Measurements from ENCODE around the gene TEX28.

TEX28 gene

DNA sequence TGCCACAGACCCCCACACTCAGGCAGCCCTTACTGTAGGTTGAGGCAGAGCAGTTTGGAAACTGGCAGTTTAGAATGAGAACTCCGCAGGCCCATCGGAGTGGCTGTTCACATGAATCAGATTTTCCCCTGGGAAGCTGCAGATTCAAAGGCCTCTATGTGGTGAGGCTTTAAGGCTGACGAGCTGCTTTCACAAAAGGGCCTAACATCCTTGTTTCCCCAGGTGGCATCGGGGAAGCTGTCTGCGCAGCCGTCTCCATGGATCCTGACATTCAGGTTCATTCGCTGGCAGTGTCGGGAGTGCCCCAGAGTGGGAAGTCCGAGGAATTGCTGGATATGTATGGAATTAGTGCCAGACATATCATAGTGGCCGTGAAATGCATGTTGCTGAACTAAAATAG lies 34.4 kb upstream of the TEX28 start:
- 87% methylated on average over 7 of the region's 10 CpGs for WGBS
- no peak overlapping the region for H2AFZ ChIP-seq (ENCODE audit: low read depth, low read length)

DNA sequence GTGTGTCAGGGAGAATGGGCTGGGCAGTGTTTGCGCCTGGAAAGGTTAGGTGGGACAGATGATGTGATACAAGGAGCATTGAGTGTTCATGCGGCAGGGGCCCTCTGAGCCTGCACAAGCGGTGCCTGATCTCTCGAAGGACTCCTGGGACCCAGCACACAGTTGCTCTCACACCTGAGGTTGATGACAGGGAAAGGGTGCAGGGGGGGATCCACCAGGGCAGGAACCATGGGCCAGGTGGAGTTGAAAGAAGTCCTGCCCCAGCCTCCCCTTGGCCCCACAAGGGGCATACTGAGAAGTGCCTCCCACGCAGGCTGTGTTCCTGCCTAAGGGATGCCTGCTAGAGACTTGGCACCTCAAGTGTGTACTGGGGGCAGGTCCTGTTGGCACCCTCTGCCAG lies 33.7 kb upstream of the TEX28 start:
- 100% methylated on average over 5 of the region's 5 CpGs for WGBS
- H3K4me2 ChIP-seq (ENCODE audit: low read length, poor library complexity, severe bottlenecking), result no peak overlapping the region
- H3K4ac ChIP-seq (ENCODE audit: low read depth in 1 of 2, low read length in 2 of 2), result no peak overlapping the region

More for the DNA sequence above, 34.4 kb upstream of the TEX28 start:
- H3K4me3 ChIP-seq (ENCODE audit: insufficient read depth in 1 of 2, low read depth in 1 of 2, low read length in 2 of 2), result no peak overlapping the region
- no peak overlapping the region for H2BK120ac ChIP-seq (ENCODE audit: low read depth, low read length)
- no peak overlapping the region for H3K4me2 ChIP-seq (ENCODE audit: low read length, poor library complexity, severe bottlenecking)
- no peak overlapping the region for H3K18ac ChIP-seq (ENCODE audit: low read depth in 1 of 2, low read length in 2 of 2)
- H3K27ac ChIP-seq (ENCODE audit: low read length, poor library complexity, severe bottlenecking), result no peak overlapping the region
- H2AK5ac ChIP-seq (ENCODE audit: low read length, severe bottlenecking), result no peak overlapping the region
- no peaks in the 10 kb centered on the region for H3K9me3 ChIP-seq (ENCODE audit: control insufficient read depth, low read length)
- H3K9ac ChIP-seq (ENCODE audit: low read length), result no peak overlapping the region
- H3K27me3 ChIP-seq (ENCODE audit: control insufficient read depth in 1 of 2, insufficient read depth in 1 of 2, low read length in 2 of 2), result peaks cover 10 to 82% of the 10 kb centered on the region in 2 experiments
- H3K36me3 ChIP-seq (ENCODE audit: control insufficient read depth in 1 of 2, insufficient read depth in 2 of 2, low read depth in 1 of 2, low read length in 2 of 2), result no peaks in the 10 kb centered on the region
- no peak overlapping the region for H2BK15ac ChIP-seq (ENCODE audit: low read depth, poor library complexity, severe bottlenecking)
- no peak overlapping the region for H3K4ac ChIP-seq (ENCODE audit: low read depth in 1 of 2, low read length in 2 of 2)
- no peak for DNase-seq
- no peak overlapping the region for H2BK12ac ChIP-seq (ENCODE audit: low read length in 2 of 2)
- H4K91ac ChIP-seq (ENCODE audit: low read length), result no peak overlapping the region
- H4K8ac ChIP-seq (ENCODE audit: low read length), result no peak overlapping the region
- H3K14ac ChIP-seq (ENCODE audit: low read length in 2 of 2), result no peak overlapping the region
- H3K79me1 ChIP-seq (replicated peaks; ENCODE audit: low read length, poor library complexity, severe bottlenecking), result no peaks in the 10 kb centered on the region
- no peak overlapping the region for H3K23ac ChIP-seq (ENCODE audit: low read length in 2 of 2)
- H2BK5ac ChIP-seq (ENCODE audit: low read depth, low read length, poor library complexity, severe bottlenecking), result no peak overlapping the region
- H3K4me1 ChIP-seq (ENCODE audit: control insufficient read depth, insufficient read depth, low read depth, low read length), result peaks cover 10% of the 10 kb centered on the region

DNA sequence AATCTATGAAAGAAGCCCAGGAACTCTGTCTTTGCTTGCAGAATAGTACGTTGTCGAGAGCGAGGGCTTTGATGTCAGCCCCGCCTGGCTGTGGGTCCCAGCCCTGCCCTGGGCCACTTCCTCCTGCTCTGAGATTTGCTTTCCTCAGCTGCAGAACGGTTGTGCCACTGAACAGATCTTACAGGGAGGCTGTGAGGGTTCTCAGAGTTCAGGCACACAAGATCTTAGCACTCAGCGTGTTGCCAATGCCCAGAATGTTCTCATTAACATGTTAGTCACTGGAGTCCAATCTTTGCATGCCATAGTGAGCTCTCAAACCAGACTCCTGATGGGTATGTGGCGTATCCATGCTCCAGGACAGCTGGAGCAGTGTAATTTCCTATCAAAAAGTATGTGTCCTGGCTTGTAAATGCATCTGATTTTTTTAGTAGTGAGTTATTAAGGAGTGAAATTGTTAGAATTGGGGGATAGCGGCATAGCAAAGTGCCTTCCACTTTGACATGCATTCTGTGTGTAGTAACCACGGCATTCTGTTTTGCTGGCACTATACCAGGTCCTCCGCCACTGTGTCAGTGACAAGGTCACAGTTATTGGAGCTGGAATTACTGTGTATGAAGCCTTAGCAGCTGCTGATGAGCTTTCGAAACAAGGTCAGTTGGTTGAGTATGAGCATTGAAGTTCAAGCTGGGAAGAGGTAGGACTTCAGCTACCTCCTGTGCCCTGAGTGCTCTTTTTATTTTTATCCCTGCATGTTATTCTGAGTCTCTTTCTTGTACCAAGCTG lies 32.3 kb upstream of the TEX28 start:
- WGBS, result 83% methylated on average over 11 of the region's 11 CpGs

More for the DNA sequence above, 33.7 kb upstream of the TEX28 start:
- H3K9ac ChIP-seq (ENCODE audit: low read length), result no peak overlapping the region
- H2AFZ ChIP-seq (ENCODE audit: low read depth, low read length), result no peak overlapping the region
- peak overlapping the region in 1 of 2 experiments; percentile 36 for H3K14ac ChIP-seq (ENCODE audit: low read length in 2 of 2)
- H3K36me3 ChIP-seq (ENCODE audit: control insufficient read depth in 1 of 2, insufficient read depth in 2 of 2, low read depth in 1 of 2, low read length in 2 of 2), result no peaks in the 10 kb centered on the region
- H3K9me3 ChIP-seq (ENCODE audit: control insufficient read depth, low read length), result no peaks in the 10 kb centered on the region
- H3K27me3 ChIP-seq (ENCODE audit: control insufficient read depth in 1 of 2, insufficient read depth in 1 of 2, low read length in 2 of 2), result peaks cover 10 to 87% of the 10 kb centered on the region in 2 experiments
- H3K27ac ChIP-seq (ENCODE audit: low read length, poor library complexity, severe bottlenecking), result no peak overlapping the region
- no peak overlapping the region for H3K23ac ChIP-seq (ENCODE audit: low read length in 2 of 2)
- no peak overlapping the region for H2BK5ac ChIP-seq (ENCODE audit: low read depth, low read length, poor library complexity, severe bottlenecking)
- H3K79me1 ChIP-seq (replicated peaks; ENCODE audit: low read length, poor library complexity, severe bottlenecking), result no peaks in the 10 kb centered on the region
- H3K4me1 ChIP-seq (ENCODE audit: control insufficient read depth, insufficient read depth, low read depth, low read length), result peaks cover 12% of the 10 kb centered on the region
- no peak for DNase-seq
- no peak overlapping the region for H2BK120ac ChIP-seq (ENCODE audit: low read depth, low read length)
- H4K91ac ChIP-seq (ENCODE audit: low read length), result no peak overlapping the region
- H3K4me3 ChIP-seq (ENCODE audit: insufficient read depth in 1 of 2, low read depth in 1 of 2, low read length in 2 of 2), result no peak overlapping the region
- no peak overlapping the region for H2BK15ac ChIP-seq (ENCODE audit: low read depth, poor library complexity, severe bottlenecking)
- H2BK12ac ChIP-seq (ENCODE audit: low read length in 2 of 2), result no peak overlapping the region
- H3K18ac ChIP-seq (ENCODE audit: low read depth in 1 of 2, low read length in 2 of 2), result no peak overlapping the region
- no peak overlapping the region for H2AK5ac ChIP-seq (ENCODE audit: low read length, severe bottlenecking)
- no peak overlapping the region for H4K8ac ChIP-seq (ENCODE audit: low read length)

GRCh38 chrX:154325541-154325940 lies 30.6 kb upstream of the TEX28 start:
- H3K4me3 ChIP-seq (ENCODE audit: insufficient read depth in 1 of 2, low read depth in 1 of 2, low read length in 2 of 2), result no peak overlapping the region
- H3K79me1 ChIP-seq (replicated peaks; ENCODE audit: low read length, poor library complexity, severe bottlenecking), result no peaks in the 10 kb centered on the region
- no peak overlapping the region for H3K23ac ChIP-seq (ENCODE audit: low read length in 2 of 2)
- no peak overlapping the region for H3K27ac ChIP-seq (ENCODE audit: low read length, poor library complexity, severe bottlenecking)
- no peak overlapping the region for H2BK120ac ChIP-seq (ENCODE audit: low read depth, low read length)
- no peak overlapping the region for H3K4ac ChIP-seq (ENCODE audit: low read depth in 1 of 2, low read length in 2 of 2)
- no peaks in the 10 kb centered on the region for H3K36me3 ChIP-seq (ENCODE audit: control insufficient read depth in 1 of 2, insufficient read depth in 2 of 2, low read depth in 1 of 2, low read length in 2 of 2)
- H2BK12ac ChIP-seq (ENCODE audit: low read length in 2 of 2), result no peak overlapping the region
- no peak overlapping the region for H3K9ac ChIP-seq (ENCODE audit: low read length)
- peak; percentile 33 for DNase-seq
- H3K9me3 ChIP-seq (ENCODE audit: control insufficient read depth, low read length), result no peaks in the 10 kb centered on the region
- no peak overlapping the region for H3K14ac ChIP-seq (ENCODE audit: low read length in 2 of 2)
- no peak overlapping the region for H4K8ac ChIP-seq (ENCODE audit: low read length)
- WGBS, result 19% methylated on average over 5 of the region's 8 CpGs
- no peak overlapping the region for H2BK15ac ChIP-seq (ENCODE audit: low read depth, poor library complexity, severe bottlenecking)
- peak overlapping the region; percentile 22 for H3K4me2 ChIP-seq (ENCODE audit: low read length, poor library complexity, severe bottlenecking)
- H3K27me3 ChIP-seq (ENCODE audit: control insufficient read depth in 1 of 2, insufficient read depth in 1 of 2, low read length in 2 of 2), result peaks cover 22 to 88% of the 10 kb centered on the region in 2 experiments
- H2AFZ ChIP-seq (ENCODE audit: low read depth, low read length), result no peak overlapping the region
- H2AK5ac ChIP-seq (ENCODE audit: low read length, severe bottlenecking), result no peak overlapping the region
- no peak overlapping the region for H4K91ac ChIP-seq (ENCODE audit: low read length)
- no peak overlapping the region for H2BK5ac ChIP-seq (ENCODE audit: low read depth, low read length, poor library complexity, severe bottlenecking)
- H3K18ac ChIP-seq (ENCODE audit: low read depth in 1 of 2, low read length in 2 of 2), result no peak overlapping the region
- peaks cover 13% of the 10 kb centered on the region for H3K4me1 ChIP-seq (ENCODE audit: control insufficient read depth, insufficient read depth, low read depth, low read length)

More for the DNA sequence above, 32.3 kb upstream of the TEX28 start:
- no peak overlapping the region for H2BK5ac ChIP-seq (ENCODE audit: low read depth, low read length, poor library complexity, severe bottlenecking)
- no peak overlapping the region for H3K23ac ChIP-seq (ENCODE audit: low read length in 2 of 2)
- no peaks in the 10 kb centered on the region for H3K36me3 ChIP-seq (ENCODE audit: control insufficient read depth in 1 of 2, insufficient read depth in 2 of 2, low read depth in 1 of 2, low read length in 2 of 2)
- peaks cover 13% of the 10 kb centered on the region for H3K4me1 ChIP-seq (ENCODE audit: control insufficient read depth, insufficient read depth, low read depth, low read length)
- H3K4ac ChIP-seq (ENCODE audit: low read depth in 1 of 2, low read length in 2 of 2), result no peak overlapping the region
- peaks cover 15 to 91% of the 10 kb centered on the region in 2 experiments for H3K27me3 ChIP-seq (ENCODE audit: control insufficient read depth in 1 of 2, insufficient read depth in 1 of 2, low read length in 2 of 2)
- H3K79me1 ChIP-seq (replicated peaks; ENCODE audit: low read length, poor library complexity, severe bottlenecking), result no peaks in the 10 kb centered on the region
- no peak overlapping the region for H3K27ac ChIP-seq (ENCODE audit: low read length, poor library complexity, severe bottlenecking)
- H4K91ac ChIP-seq (ENCODE audit: low read length), result no peak overlapping the region
- H3K14ac ChIP-seq (ENCODE audit: low read length in 2 of 2), result no peak overlapping the region
- peak overlapping the region; percentile 53 for H2AFZ ChIP-seq (ENCODE audit: low read depth, low read length)
- H3K4me3 ChIP-seq (ENCODE audit: insufficient read depth in 1 of 2, low read depth in 1 of 2, low read length in 2 of 2), result no peak overlapping the region
- DNase-seq, result no peak
- no peaks in the 10 kb centered on the region for H3K9me3 ChIP-seq (ENCODE audit: control insufficient read depth, low read length)
- H2BK120ac ChIP-seq (ENCODE audit: low read depth, low read length), result no peak overlapping the region
- H2BK12ac ChIP-seq (ENCODE audit: low read length in 2 of 2), result no peak overlapping the region
- H4K8ac ChIP-seq (ENCODE audit: low read length), result no peak overlapping the region
- H3K9ac ChIP-seq (ENCODE audit: low read length), result no peak overlapping the region
- H2AK5ac ChIP-seq (ENCODE audit: low read length, severe bottlenecking), result no peak overlapping the region
- H2BK15ac ChIP-seq (ENCODE audit: low read depth, poor library complexity, severe bottlenecking), result no peak overlapping the region
- peak overlapping the region in 1 of 2 experiments; percentile 34 for H3K18ac ChIP-seq (ENCODE audit: low read depth in 1 of 2, low read length in 2 of 2)
- H3K4me2 ChIP-seq (ENCODE audit: low read length, poor library complexity, severe bottlenecking), result no peak overlapping the region
